Sigmoid colon (tissue), 7 donors: ENCODE measurements around the gene ENOSF1. TPM values are rescaled to one million over a fixed set of nuclear protein-coding genes. Genes with fewer than 3 reads are reported as not detected.

ENCODE experiments used
- DNase-seq: peaks from one replicate; pipeline ENCODE4 v3.0.0-alpha.2; 2019
- H3K27ac ChIP-seq, 4 donors: fragments of 200-600 bp; sonication (generic); one replicate each; pipeline ENCODE4 v1.5.1; 2016 to 2019; ENCODE audit warnings: mild to moderate bottlenecking in 1 of 4
- H3K27me3 ChIP-seq, 3 donors: fragments of 200-600 bp; sonication (generic); one replicate each; pipeline ENCODE4 v1.5.1; 2019; ENCODE audit warnings: mild to moderate bottlenecking in 1 of 3
- H3K36me3 ChIP-seq, 4 donors: fragments of 200-600 bp; sonication (generic); one replicate each; pipeline ENCODE4 v1.5.1; 2016 to 2019
- H3K4me1 ChIP-seq, 4 donors: fragments of 200-600 bp; sonication (generic); one replicate each; pipeline ENCODE4 v1.5.1; 2017 to 2019
- H3K4me3 ChIP-seq, 4 donors: fragments of 200-600 bp; sonication (generic); one replicate each; pipeline ENCODE4 v1.5.1; 2017 to 2019; ENCODE audit warnings: mild to moderate bottlenecking in 2 of 4, moderate library complexity in 1 of 4
- H3K9me3 ChIP-seq, 4 donors: fragments of 200-600 bp in 3 of 4; sonication (generic) in 3 of 4; one replicate each; pipeline versions ENCODE4 v1.5.1 to v1.6.1; 2013 to 2019
- CTCF ChIP-seq, 4 experiments: fragments of 450-650 bp in 3 of 4; fragments of 200-600 bp in 1 of 4; IDR thresholded peaks; one replicate each; pipeline ENCODE4 v1.5.1; 2016 to 2019; ENCODE audit warnings: antibody characterized with exemption in 4 of 4, mild to moderate bottlenecking in 3 of 4, moderate library complexity in 2 of 4
- EP300 ChIP-seq, 4 donors: sonication (generic); formaldehyde crosslinking; IDR thresholded peaks; one replicate each; pipeline ENCODE4 v1.6.1; 2017; ENCODE audit warnings: antibody characterized with exemption in 4 of 4
- POLR2A ChIP-seq, 2 donors: fragments of 450-650 bp; IDR thresholded peaks; one replicate each; pipeline ENCODE4 v1.6.1; 2016; ENCODE audit warnings: antibody characterized with exemption in 2 of 2, mild to moderate bottlenecking in 2 of 2, moderate library complexity in 2 of 2
- POLR2AphosphoS5 ChIP-seq, 4 donors: sonication (generic); formaldehyde crosslinking; IDR thresholded peaks; one replicate each; pipeline ENCODE4 v1.6.1; 2017; ENCODE audit warnings: antibody characterized with exemption in 4 of 4
- WGBS, 2 donors: extraction: QIAGEN DNeasy Blood & Tissue Kit; methylation state at CpG; one replicate each; pipeline ENCODE4 v1.1.7; 2013; 5-methylcytosine and 5-hydroxymethylcytosine counted together
- intact Hi-C: fragments of 100-400 bp; cut with DNase I; formaldehyde crosslinking; loops from one replicate; pipeline ENCODE4 v1.15.1; 2023
- polyA plus RNA-seq, 3 donors: library from polyadenylated mRNA; stranded (reverse); fragments of 200-250 nt; gene quantifications; one replicate each; pipeline ENCODE4 v1.2.3, GENCODE V29; 2013
- total RNA-seq, 4 donors: library from RNA; depleted of rRNA; stranded (reverse); fragments of >200 nt; gene quantifications; one replicate each; pipeline ENCODE4 v1.1.0, GENCODE V29; 2016
- donor health status: healthy with polysubstance abuse.
- donor health status: Bipolar disorder and iron deficiency.
- donor health status: healthy.

Gene ENOSF1
- total and polyA plus RNA-seq, 7 donors = 16.8 to 56.9 (median 43.6) TPM

GRCh38 chr18:621291-622043 is 91.0 kb downstream of the ENOSF1 start:
- Histone ChIP-seq H3K27ac (no peak overlapping the region), H3K9me3 (no peaks in the 10 kb centered on the region), H3K36me3 (no peaks in the 10 kb centered on the region), H3K4me1 (no peaks in the 10 kb centered on the region), H3K4me3 (no peak overlapping the region), H3K27me3 (no peaks in the 10 kb centered on the region)
- TF ChIP-seq CTCF (IDR thresholded peaks at IDR 0.05) = no peak
- TF ChIP-seq POLR2AphosphoS5 (IDR thresholded peaks at IDR 0.05) = no peak
- TF ChIP-seq EP300 (IDR thresholded peaks at IDR 0.05) = no peak
- no peak for TF ChIP-seq POLR2A (IDR thresholded peaks at IDR 0.05)
- DNase-seq = no peak
- intact Hi-C loops = no loop called here
- WGBS, 2 donors = 61 to 66% methylated on average over 7 of the region's 7 CpGs

Other genes starting within 250 kb of the ENOSF1 start
- 10 to 100 TPM; 15.9 to 24.7 (median 19.0) TPM for gene COLEC12, start 211.9 kb downstream of the ENOSF1 start, total RNA-seq
- gene COLEC12, start 211.9 kb downstream of the ENOSF1 start, polyA plus RNA-seq = 1 to 10 TPM in 2 of 3 donors, under 1 TPM in 1; 0.69 to 4.2 (median 2.4) TPM
- not detected for gene CETN1, start 132.2 kb downstream of the ENOSF1 start, total RNA-seq
- not detected for gene CETN1, start 132.2 kb downstream of the ENOSF1 start, polyA plus RNA-seq
- 1 to 10 TPM in 1 of 4 donors, not detected in 3; 2.4 TPM for gene CLUL1, start 115.6 kb downstream of the ENOSF1 start, total RNA-seq
- under 1 TPM in 1 of 3 donors, not detected in 2; 0.15 TPM for gene CLUL1, start 115.6 kb downstream of the ENOSF1 start, polyA plus RNA-seq
- gene TYMS, start 55.0 kb downstream of the ENOSF1 start, total RNA-seq = 1 to 10 TPM in 3 of 4 donors, under 1 TPM in 1; 0.55 to 3.0 (median 1.1) TPM
- gene TYMS, start 55.0 kb downstream of the ENOSF1 start, polyA plus RNA-seq = 10 to 100 TPM in 2 of 3 donors, 1 to 10 TPM in 1; 7.8 to 62.0 (median 17.3) TPM
- 100 to 1,000 TPM; 105 to 146 (median 114) TPM for gene YES1, start 99.6 kb upstream of the ENOSF1 start, total RNA-seq
- gene YES1, start 99.6 kb upstream of the ENOSF1 start, polyA plus RNA-seq = 10 to 100 TPM; 27.6 to 60.6 (median 31.8) TPM
- 1 to 10 TPM; 1.3 to 5.6 (median 3.0) TPM for gene ADCYAP1, start 192.2 kb upstream of the ENOSF1 start, total RNA-seq
- gene ADCYAP1, start 192.2 kb upstream of the ENOSF1 start, polyA plus RNA-seq = under 1 TPM in 1 of 3 donors, not detected in 2; 0.92 TPM